Peyer's patch (tissue), 4 donors: ENCODE results near the gene CMTM2.

Source experiments
- CTCF ChIP-seq, 6 experiments: fragments of 450-650 bp in 4 of 6; fragments of 200-600 bp in 2 of 6; sonication (generic) in 1 of 6; IDR thresholded peaks; one replicate each; pipeline ENCODE4 v1.5.1; 2017 to 2019; ENCODE audit warnings: antibody characterized with exemption in 6 of 6, mild to moderate bottlenecking in 3 of 6, moderate library complexity in 1 of 6
- POLR2A ChIP-seq, 2 donors: fragments of 450-650 bp; IDR thresholded peaks; one replicate each; pipeline ENCODE4 v1.5.1; 2017; ENCODE audit warnings: antibody characterized with exemption in 2 of 2, mild to moderate bottlenecking in 2 of 2, moderate library complexity in 2 of 2

GRCh38 chr16:66622863-66623262 is 43.6 kb downstream of the CMTM2 start:
- no peak for TF ChIP-seq CTCF (IDR thresholded peaks at IDR 0.05)
- no peak for TF ChIP-seq POLR2A (IDR thresholded peaks at IDR 0.05)
